ENCODE results near the gene FBXO47.

The FBXO47 gene

DNA sequence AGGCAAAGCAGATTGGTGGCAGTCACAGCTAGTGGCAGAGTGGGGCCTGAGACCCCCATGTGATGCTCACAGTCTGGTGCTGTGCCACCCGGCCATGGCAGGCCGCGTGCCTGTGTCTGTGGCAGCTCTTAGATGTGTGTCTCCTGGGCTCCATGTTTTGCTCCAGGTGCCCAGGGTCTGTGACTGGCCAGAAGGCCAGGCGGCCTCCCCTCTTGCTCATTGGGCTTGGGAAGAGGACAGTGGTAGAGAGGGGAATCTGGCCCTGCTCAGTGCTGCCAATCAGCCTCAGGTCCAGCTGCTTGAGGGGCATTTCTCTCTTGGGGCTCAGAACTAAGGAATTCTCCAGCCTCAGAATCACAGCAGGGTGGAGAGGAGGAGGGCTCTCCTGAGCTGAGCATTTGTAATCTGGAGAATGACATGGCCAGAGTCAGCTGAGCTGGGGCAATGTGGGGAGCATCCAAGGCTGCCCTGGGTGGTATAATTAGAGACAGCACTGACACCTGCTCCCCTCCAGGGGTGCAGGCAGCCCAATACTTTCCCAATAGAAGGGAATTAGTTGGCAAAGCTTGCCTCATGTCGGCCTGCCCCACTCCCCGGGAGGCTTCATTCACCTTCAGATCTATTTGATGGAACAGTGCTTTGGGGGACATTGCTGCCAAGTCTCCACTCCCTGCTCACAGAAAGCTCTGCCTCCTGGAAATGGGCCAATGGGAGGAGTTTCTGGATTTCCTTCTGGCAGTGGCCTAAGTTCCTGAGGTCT is 44.5 kb downstream of the FBXO47 start:
- TF ChIP-seq, protein P1, sequence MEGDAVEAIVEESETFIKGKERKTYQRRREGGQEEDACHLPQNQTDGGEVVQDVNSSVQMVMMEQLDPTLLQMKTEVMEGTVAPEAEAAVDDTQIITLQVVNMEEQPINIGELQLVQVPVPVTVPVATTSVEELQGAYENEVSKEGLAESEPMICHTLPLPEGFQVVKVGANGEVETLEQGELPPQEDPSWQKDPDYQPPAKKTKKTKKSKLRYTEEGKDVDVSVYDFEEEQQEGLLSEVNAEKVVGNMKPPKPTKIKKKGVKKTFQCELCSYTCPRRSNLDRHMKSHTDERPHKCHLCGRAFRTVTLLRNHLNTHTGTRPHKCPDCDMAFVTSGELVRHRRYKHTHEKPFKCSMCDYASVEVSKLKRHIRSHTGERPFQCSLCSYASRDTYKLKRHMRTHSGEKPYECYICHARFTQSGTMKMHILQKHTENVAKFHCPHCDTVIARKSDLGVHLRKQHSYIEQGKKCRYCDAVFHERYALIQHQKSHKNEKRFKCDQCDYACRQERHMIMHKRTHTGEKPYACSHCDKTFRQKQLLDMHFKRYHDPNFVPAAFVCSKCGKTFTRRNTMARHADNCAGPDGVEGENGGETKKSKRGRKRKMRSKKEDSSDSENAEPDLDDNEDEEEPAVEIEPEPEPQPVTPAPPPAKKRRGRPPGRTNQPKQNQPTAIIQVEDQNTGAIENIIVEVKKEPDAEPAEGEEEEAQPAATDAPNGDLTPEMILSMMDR (IDR thresholded peaks at IDR 0.05; ENCODE audit: low read depth, low read length, missing control alignments), result no peak
- DNase-seq (ENCODE audit: extremely low read depth, low read depth), result peak; percentile 29

DNA sequence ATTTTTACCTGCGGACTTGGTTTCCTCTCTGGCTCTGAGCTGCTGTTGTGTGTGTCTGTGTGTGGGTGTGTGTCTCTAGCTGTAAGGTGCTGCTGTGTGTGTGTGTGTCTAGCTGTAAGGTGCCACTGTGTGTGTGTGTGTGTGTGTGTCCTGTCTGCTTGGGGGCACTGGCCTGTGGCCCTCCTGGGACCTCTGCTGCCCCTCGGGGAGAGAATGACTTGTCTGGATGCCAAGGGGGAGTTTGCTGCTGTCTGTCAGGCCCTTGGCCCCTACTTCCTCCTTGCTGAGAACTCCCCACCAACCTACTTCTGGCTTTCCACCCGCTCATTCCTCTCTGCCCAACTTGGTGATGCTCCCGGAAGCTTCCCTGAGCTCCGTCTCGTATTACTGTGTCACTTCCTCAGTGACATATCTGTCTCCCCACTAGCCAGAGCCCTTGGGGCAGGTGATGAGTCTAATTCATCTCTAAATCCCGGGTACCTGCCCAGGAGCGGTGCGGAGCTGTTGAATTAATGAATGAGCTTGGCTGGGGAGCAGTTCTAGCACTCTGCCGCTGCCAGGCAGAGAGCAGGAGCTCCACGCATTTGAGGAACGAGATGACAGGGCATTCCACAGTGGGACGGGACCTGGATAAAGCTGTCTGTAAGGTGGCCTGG is 45.3 kb downstream of the FBXO47 start:
- TF ChIP-seq, protein P1 (IDR thresholded peaks at IDR 0.05; ENCODE audit: low read depth, low read length, missing control alignments), result no peak
- no peak overlapping the region for H3K4me3 ChIP-seq (replicated peaks; ENCODE audit: low read depth, low read length)
- DNase-seq (ENCODE audit: extremely low read depth, low read depth), result no peak

More for the DNA sequence above, 44.5 kb downstream of the FBXO47 start:
- no peak overlapping the region for H3K4me3 ChIP-seq (replicated peaks; ENCODE audit: low read depth, low read length)

DNA sequence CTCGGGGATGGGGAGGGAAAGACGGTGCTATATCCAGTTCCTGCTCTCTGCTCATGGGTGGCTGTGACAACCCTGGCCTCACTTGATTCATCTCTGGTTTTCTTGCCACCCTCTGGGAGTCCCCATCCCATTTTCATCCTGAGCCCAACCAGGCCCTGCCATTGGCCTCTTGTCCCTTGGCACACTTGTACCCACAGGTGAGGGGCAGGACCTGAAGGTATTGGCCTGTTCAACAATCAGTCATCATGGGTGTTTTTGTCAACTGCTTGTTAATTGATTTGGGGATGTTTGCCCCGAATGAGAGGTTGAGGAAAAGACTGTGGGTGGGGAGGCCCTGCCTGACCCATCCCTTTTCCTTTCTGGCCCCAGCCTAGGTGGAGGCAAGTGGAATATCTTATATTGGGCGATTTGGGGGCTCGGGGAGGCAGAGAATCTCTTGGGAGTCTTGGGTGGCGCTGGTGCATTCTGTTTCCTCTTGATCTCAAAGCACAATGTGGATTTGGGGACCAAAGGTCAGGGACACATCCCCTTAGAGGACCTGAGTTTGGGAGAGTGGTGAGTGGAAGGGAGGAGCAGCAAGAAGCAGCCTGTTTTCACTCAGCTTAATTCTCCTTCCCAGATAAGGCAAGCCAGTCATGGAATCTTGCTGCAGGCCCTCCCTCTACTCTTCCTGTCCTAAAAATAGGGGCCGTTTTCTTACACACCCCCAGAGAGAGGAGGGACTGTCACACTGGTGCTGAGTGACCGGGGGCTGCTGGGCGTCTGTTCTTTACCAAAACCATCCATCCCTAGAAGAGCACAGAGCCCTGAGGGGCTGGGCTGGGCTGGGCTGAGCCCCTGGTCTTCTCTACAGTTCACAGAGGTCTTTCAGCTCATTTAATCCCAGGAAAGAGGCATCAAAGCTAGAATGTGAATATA is 46.6 kb downstream of the FBXO47 start:
- TF ChIP-seq, protein P1 (IDR thresholded peaks at IDR 0.05; ENCODE audit: low read depth, low read length, missing control alignments), result no peak
- no peak for DNase-seq (ENCODE audit: extremely low read depth, low read depth)
- no peak overlapping the region for H3K4me3 ChIP-seq (replicated peaks; ENCODE audit: low read depth, low read length)

DNA sequence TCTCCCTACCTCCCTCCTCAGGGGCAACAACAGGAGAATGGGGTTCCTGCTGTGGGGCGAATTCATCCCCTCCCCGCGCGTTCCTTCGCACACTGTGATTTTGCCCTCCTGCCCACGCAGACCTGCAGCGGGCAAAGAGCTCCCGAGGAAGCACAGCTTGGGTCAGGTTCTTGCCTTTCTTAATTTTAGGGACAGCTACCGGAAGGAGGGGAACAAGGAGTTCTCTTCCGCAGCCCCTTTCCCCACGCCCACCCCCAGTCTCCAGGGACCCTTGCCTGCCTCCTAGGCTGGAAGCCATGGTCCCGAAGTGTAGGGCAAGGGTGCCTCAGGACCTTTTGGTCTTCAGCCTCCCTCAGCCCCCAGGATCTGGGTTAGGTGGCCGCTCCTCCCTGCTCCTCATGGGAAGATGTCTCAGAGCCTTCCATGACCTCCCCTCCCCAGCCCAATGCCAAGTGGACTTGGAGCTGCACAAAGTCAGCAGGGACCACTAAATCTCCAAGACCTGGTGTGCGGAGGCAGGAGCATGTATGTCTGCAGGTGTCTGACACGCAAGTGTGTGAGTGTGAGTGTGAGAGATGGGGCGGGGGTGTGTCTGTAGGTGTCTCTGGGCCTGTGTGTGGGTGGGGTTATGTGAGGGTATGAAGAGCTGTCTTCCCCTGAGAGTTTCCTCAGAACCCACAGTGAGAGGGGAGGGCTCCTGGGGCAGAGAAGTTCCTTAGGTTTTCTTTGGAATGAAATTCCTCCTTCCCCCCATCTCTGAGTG is 47.7 kb downstream of the FBXO47 start:
- no peak overlapping the region for H3K4me3 ChIP-seq (replicated peaks; ENCODE audit: low read depth, low read length)
- no peak for DNase-seq (ENCODE audit: extremely low read depth, low read depth)
- TF ChIP-seq, protein P1 (IDR thresholded peaks at IDR 0.05; ENCODE audit: low read depth, low read length, missing control alignments), result no peak

DNA sequence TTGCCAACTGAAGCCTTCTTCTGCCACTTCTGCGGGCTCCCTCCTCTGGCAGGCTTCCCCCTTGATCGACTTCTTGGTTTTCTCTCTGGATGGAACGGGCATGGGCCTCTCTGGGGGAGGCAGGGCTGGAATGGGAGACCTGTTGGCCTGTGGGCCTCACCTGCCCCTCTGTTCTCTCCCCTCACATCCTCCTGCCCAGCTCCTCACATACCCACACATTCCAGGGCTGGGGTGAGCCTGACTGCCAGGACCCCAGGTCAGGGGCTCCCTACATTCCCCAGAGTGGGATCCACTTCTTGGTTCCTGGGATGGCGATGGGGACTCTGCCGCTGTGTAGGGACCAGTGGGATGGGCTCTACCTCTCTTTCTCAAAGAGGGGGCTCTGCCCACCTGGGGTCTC is 48.3 kb downstream of the FBXO47 start:
- no peak overlapping the region for H3K4me3 ChIP-seq (replicated peaks; ENCODE audit: low read depth, low read length)
- TF ChIP-seq, protein P1 (IDR thresholded peaks at IDR 0.05; ENCODE audit: low read depth, low read length, missing control alignments), result no peak
- no peak for DNase-seq (ENCODE audit: extremely low read depth, low read depth)

Data from HFF-Myc (cell line).